Islet precursor cell (in vitro differentiated cells): ENCODE measurements around the gene CEP57.
"Not testable (repeated sequence)": the region's sequence is repeated elsewhere in the genome, so short reads cannot be mapped to it uniquely, and the experiment has no call there.

Source experiments
- DNase-seq: peaks from one replicate; pipeline ENCODE4 v3.0.0-alpha.2; 2018

Gene CEP57

GRCh38 chr11:95867105-95867504 is 76.8 kb downstream of the CEP57 start:
- no peak for DNase-seq

GRCh38 chr11:95870877-95871276 is 80.6 kb downstream of the CEP57 start:
- DNase-seq = not testable (repeated sequence)

- DNase-seq = no peak
These were observed 87.0 kb downstream of the CEP57 start for GRCh38 chr11:95877291-95877690.
